ENCODE results near the gene BIRC6. TPM values are rescaled to one million over a fixed set of nuclear protein-coding genes. Genes with fewer than 3 reads are reported as not detected.
"Not testable (repeated sequence)": the region's sequence is repeated elsewhere in the genome, so short reads cannot be mapped to it uniquely, and the experiment has no call there.

BIRC6 gene
- total RNA-seq, 2 experiments from 2014 or later = 51.4 to 52.9 TPM

- H3K36me3 Mint-ChIP-seq (ENCODE audit: low read depth) = peaks cover 18% of the 10 kb centered on the region
- CTCF ChIA-PET = no interaction called here
Measured at GRCh38 chr2:32498306-32498705, 141.5 kb downstream of the BIRC6 start.

GRCh38 chr2:32502941-32503340, 146.1 kb downstream of the BIRC6 start:
- DNase-seq = no peak
- no peaks in the 10 kb centered on the region for H3K9me3 Mint-ChIP-seq
- H3K27me3 Mint-ChIP-seq (ENCODE audit: low read depth) = no peaks in the 10 kb centered on the region
- H3K36me3 Mint-ChIP-seq (ENCODE audit: low read depth) = peaks cover 21% of the 10 kb centered on the region
- peaks cover 3% of the 10 kb centered on the region for H3K4me1 Mint-ChIP-seq (ENCODE audit: low read depth)
- intact Hi-C loops (cut with micrococcal nuclease) = no loop called here
- CTCF ChIA-PET = no interaction called here
- no peak overlapping the region for H3K27ac Mint-ChIP-seq
- no peak overlapping the region for H3K4me3 Mint-ChIP-seq

More at GRCh38 chr2:32498306-32498705, 141.5 kb downstream of the BIRC6 start:
- DNase-seq = no peak
- H3K4me1 Mint-ChIP-seq (ENCODE audit: low read depth) = no peaks in the 10 kb centered on the region
- H3K27me3 Mint-ChIP-seq (ENCODE audit: low read depth) = no peaks in the 10 kb centered on the region
- H3K4me3 Mint-ChIP-seq = no peak overlapping the region
- H3K27ac Mint-ChIP-seq = no peak overlapping the region
- intact Hi-C loops (cut with micrococcal nuclease) = no loop called here
- H3K9me3 Mint-ChIP-seq = no peaks in the 10 kb centered on the region

GRCh38 chr2:32504877-32505478, 148.2 kb downstream of the BIRC6 start:
- Mint-ChIP-seq H3K4me3 (no peak overlapping the region), H3K27me3 (ENCODE audit: low read depth) (no peaks in the 10 kb centered on the region), H3K27ac (no peak overlapping the region), H3K9me3 (no peaks in the 10 kb centered on the region), H3K36me3 (ENCODE audit: low read depth) (peaks cover 16% of the 10 kb centered on the region), H3K4me1 (ENCODE audit: low read depth) (peaks cover 3% of the 10 kb centered on the region)
- intact Hi-C loops (cut with micrococcal nuclease) = no loop called here
- DNase-seq = no peak
- CTCF ChIA-PET = interaction anchor here (1.0 kb wide), 1 partner anchor 11 kb away, joined by 3 read pairs; no protein-coding TSS in a partner anchor

- Mint-ChIP-seq H3K36me3 (ENCODE audit: low read depth) (peaks cover 19% of the 10 kb centered on the region), H3K4me3 (no peak overlapping the region), H3K9me3 (no peaks in the 10 kb centered on the region), H3K27me3 (ENCODE audit: low read depth) (no peaks in the 10 kb centered on the region), H3K27ac (no peak overlapping the region), H3K4me1 (ENCODE audit: low read depth) (peaks cover 3% of the 10 kb centered on the region)
- CTCF ChIA-PET = interaction anchor here (0.6 kb wide), 1 partner anchor 227 kb away, joined by 4 read pairs; no protein-coding TSS in a partner anchor
- no peak for DNase-seq
- intact Hi-C loops (cut with micrococcal nuclease) = no loop called here
Measured at GRCh38 chr2:32506446-32506845, 149.6 kb downstream of the BIRC6 start.

GRCh38 chr2:32514946-32515345, 158.1 kb downstream of the BIRC6 start:
- intact Hi-C loops (cut with micrococcal nuclease) = no loop called here
- CTCF ChIA-PET = no interaction called here

GRCh38 chr2:32516567-32516966, 159.7 kb downstream of the BIRC6 start:
- Mint-ChIP-seq H3K36me3 (ENCODE audit: low read depth) (peaks cover 37% of the 10 kb centered on the region), H3K9me3 (no peaks in the 10 kb centered on the region), H3K27ac (no peak overlapping the region), H3K4me1 (ENCODE audit: low read depth) (no peaks in the 10 kb centered on the region), H3K27me3 (ENCODE audit: low read depth) (no peaks in the 10 kb centered on the region), H3K4me3 (no peak overlapping the region)
- CTCF ChIA-PET = no interaction called here
- intact Hi-C loops (cut with micrococcal nuclease) = no loop called here
- no peak for DNase-seq

More at GRCh38 chr2:32514946-32515345, 158.1 kb downstream of the BIRC6 start:
- peaks cover 37% of the 10 kb centered on the region for H3K36me3 Mint-ChIP-seq (ENCODE audit: low read depth)
- no peak for DNase-seq
- H3K4me1 Mint-ChIP-seq (ENCODE audit: low read depth) = no peaks in the 10 kb centered on the region
- no peaks in the 10 kb centered on the region for H3K9me3 Mint-ChIP-seq
- no peaks in the 10 kb centered on the region for H3K27me3 Mint-ChIP-seq (ENCODE audit: low read depth)
- H3K4me3 Mint-ChIP-seq = no peak overlapping the region
- no peak overlapping the region for H3K27ac Mint-ChIP-seq

- peaks cover 38% of the 10 kb centered on the region for H3K36me3 Mint-ChIP-seq (ENCODE audit: low read depth)
- no peaks in the 10 kb centered on the region for H3K4me1 Mint-ChIP-seq (ENCODE audit: low read depth)
- no peaks in the 10 kb centered on the region for H3K9me3 Mint-ChIP-seq
- H3K27ac Mint-ChIP-seq = no peak overlapping the region
- H3K27me3 Mint-ChIP-seq (ENCODE audit: low read depth) = no peaks in the 10 kb centered on the region
- CTCF ChIA-PET = no interaction called here
- intact Hi-C loops (cut with micrococcal nuclease) = no loop called here
- no peak for DNase-seq
- no peak overlapping the region for H3K4me3 Mint-ChIP-seq
Measured at GRCh38 chr2:32522770-32523169, 165.9 kb downstream of the BIRC6 start.

- H3K4me1 Mint-ChIP-seq (ENCODE audit: low read depth) = no peaks in the 10 kb centered on the region
- H3K27me3 Mint-ChIP-seq (ENCODE audit: low read depth) = no peaks in the 10 kb centered on the region
- CTCF ChIA-PET = no interaction called here
- no peaks in the 10 kb centered on the region for H3K9me3 Mint-ChIP-seq
- peaks cover 34% of the 10 kb centered on the region for H3K36me3 Mint-ChIP-seq (ENCODE audit: low read depth)
- no peak overlapping the region for H3K4me3 Mint-ChIP-seq
- H3K27ac Mint-ChIP-seq = no peak overlapping the region
- DNase-seq = no peak
- intact Hi-C loops (cut with micrococcal nuclease) = no loop called here
Measured at GRCh38 chr2:32523686-32524085, 166.9 kb downstream of the BIRC6 start.

GRCh38 chr2:32532341-32532740, 175.5 kb downstream of the BIRC6 start:
- CTCF ChIA-PET = no interaction called here
- H3K27me3 Mint-ChIP-seq (ENCODE audit: low read depth) = no peaks in the 10 kb centered on the region
- DNase-seq = no peak
- intact Hi-C loops (cut with micrococcal nuclease) = no loop called here
- H3K4me3 Mint-ChIP-seq = no peak overlapping the region
- peaks cover 2% of the 10 kb centered on the region for H3K9me3 Mint-ChIP-seq
- no peak overlapping the region for H3K27ac Mint-ChIP-seq
- peaks cover 59% of the 10 kb centered on the region for H3K36me3 Mint-ChIP-seq (ENCODE audit: low read depth)
- no peaks in the 10 kb centered on the region for H3K4me1 Mint-ChIP-seq (ENCODE audit: low read depth)

- Mint-ChIP-seq H3K27ac (no peak overlapping the region), H3K27me3 (ENCODE audit: low read depth) (no peaks in the 10 kb centered on the region), H3K9me3 (peaks cover 2% of the 10 kb centered on the region), H3K4me1 (ENCODE audit: low read depth) (no peaks in the 10 kb centered on the region), H3K4me3 (no peak overlapping the region), H3K36me3 (ENCODE audit: low read depth) (peaks cover 55% of the 10 kb centered on the region)
- no peak for DNase-seq
- intact Hi-C loops (cut with micrococcal nuclease) = no loop called here
- CTCF ChIA-PET = no interaction called here
Measured at GRCh38 chr2:32532961-32533360, 176.1 kb downstream of the BIRC6 start.

- peaks cover 49% of the 10 kb centered on the region for H3K36me3 Mint-ChIP-seq (ENCODE audit: low read depth)
- H3K27me3 Mint-ChIP-seq (ENCODE audit: low read depth) = no peaks in the 10 kb centered on the region
- no peaks in the 10 kb centered on the region for H3K4me1 Mint-ChIP-seq (ENCODE audit: low read depth)
- intact Hi-C loops (cut with micrococcal nuclease) = no loop called here
- no peak overlapping the region for H3K27ac Mint-ChIP-seq
- peaks cover 2% of the 10 kb centered on the region for H3K9me3 Mint-ChIP-seq
- H3K4me3 Mint-ChIP-seq = no peak overlapping the region
- CTCF ChIA-PET = interaction anchor here (0.7 kb wide), 1 partner anchor 22 kb away, joined by 3 read pairs; no protein-coding TSS in a partner anchor
- DNase-seq = no peak
Measured at GRCh38 chr2:32534831-32535230, 178.0 kb downstream of the BIRC6 start.

GRCh38 chr2:32538735-32539134, 181.9 kb downstream of the BIRC6 start:
- CTCF ChIA-PET = no interaction called here
- Mint-ChIP-seq H3K9me3 (peaks cover 2% of the 10 kb centered on the region), H3K36me3 (ENCODE audit: low read depth) (peaks cover 25% of the 10 kb centered on the region), H3K27ac (no peak overlapping the region), H3K27me3 (ENCODE audit: low read depth) (no peaks in the 10 kb centered on the region), H3K4me1 (ENCODE audit: low read depth) (no peaks in the 10 kb centered on the region), H3K4me3 (no peak overlapping the region)
- intact Hi-C loops (cut with micrococcal nuclease) = no loop called here
- no peak for DNase-seq

GRCh38 chr2:32552483-32552882, 195.7 kb downstream of the BIRC6 start:
- H3K27me3 Mint-ChIP-seq (ENCODE audit: low read depth); H3K27ac Mint-ChIP-seq; DNase-seq; H3K9me3 Mint-ChIP-seq; H3K4me3 Mint-ChIP-seq; H3K4me1 Mint-ChIP-seq (ENCODE audit: low read depth); H3K36me3 Mint-ChIP-seq (ENCODE audit: low read depth): not testable (repeated sequence)
- CTCF ChIA-PET = interaction anchor here (0.6 to 0.7 kb wide), 2 partner anchors 28 to 829 kb away, joined by 3 to 5 read pairs; no protein-coding TSS in a partner anchor
- intact Hi-C loops (cut with micrococcal nuclease) = loop anchor here (5.0 to 10.0 kb wide), 4 partner anchors 220 to 1030 kb away; no protein-coding TSS in a partner anchor

Measured in activated naive CD4-positive, alpha-beta T cell treated with anti-CD3 and anti-CD28 coated beads for 36 hours (primary cell).